Stimulated activated CD4-positive, alpha-beta T cell treated with anti-CD3 and anti-CD28 coated beads, Interleukin-12 subunit alpha, Interleukin-12 subunit beta, amount 100 ng/mL, for 4 hours (primary cell): ENCODE data around the gene DNAH7.
"Not testable (repeated sequence)": the region's sequence is repeated elsewhere in the genome, so short reads cannot be mapped to it uniquely, and the experiment has no call there.

Experiments
- DNase-seq: peaks from one replicate; pipeline ENCODE4 v3.0.0-alpha.2; 2020

DNAH7 gene

GRCh38 chr2:195959341-195959740 is 109.3 kb downstream of the DNAH7 start:
- DNase-seq = no peak

GRCh38 chr2:195956725-195957124 is 111.9 kb downstream of the DNAH7 start:
- DNase-seq = no peak

GRCh38 chr2:195945056-195945455 is 123.6 kb downstream of the DNAH7 start:
- DNase-seq = no peak

- no peak for DNase-seq
Observed at GRCh38 chr2:195937176-195937575, 131.5 kb downstream of the DNAH7 start.

GRCh38 chr2:195934484-195934883 is 134.2 kb downstream of the DNAH7 start:
- DNase-seq = no peak

GRCh38 chr2:195929531-195929930 is 139.1 kb downstream of the DNAH7 start:
- no peak for DNase-seq

GRCh38 chr2:195925120-195925519 is 143.5 kb downstream of the DNAH7 start:
- no peak for DNase-seq

GRCh38 chr2:195923889-195924288 is 144.7 kb downstream of the DNAH7 start:
- no peak for DNase-seq

GRCh38 chr2:195917021-195917600 is 151.5 kb downstream of the DNAH7 start:
- not testable (repeated sequence) for DNase-seq

- DNase-seq = no peak
Observed at GRCh38 chr2:195912079-195912478, 156.6 kb downstream of the DNAH7 start.

- no peak for DNase-seq
Observed at GRCh38 chr2:195910570-195910969, 158.1 kb downstream of the DNAH7 start.

GRCh38 chr2:195909926-195910325 is 158.7 kb downstream of the DNAH7 start:
- no peak for DNase-seq

- DNase-seq = no peak
Observed at GRCh38 chr2:195907474-195907873, 161.2 kb downstream of the DNAH7 start.

- DNase-seq = no peak
Observed at GRCh38 chr2:195903956-195904355, 164.7 kb downstream of the DNAH7 start.

GRCh38 chr2:195902857-195903256 is 165.8 kb downstream of the DNAH7 start:
- no peak for DNase-seq

- no peak for DNase-seq
Observed at GRCh38 chr2:195899226-195899625, 169.4 kb downstream of the DNAH7 start.

GRCh38 chr2:195898505-195899191 is 170.0 kb downstream of the DNAH7 start:
- no peak for DNase-seq

- DNase-seq = no peak
Observed at GRCh38 chr2:195891081-195891480, 177.6 kb downstream of the DNAH7 start.

GRCh38 chr2:195879153-195879552 is 189.5 kb downstream of the DNAH7 start:
- DNase-seq = no peak

GRCh38 chr2:195871326-195871725 is 197.3 kb downstream of the DNAH7 start:
- no peak for DNase-seq

- DNase-seq = no peak
Observed at GRCh38 chr2:195864316-195864715, 204.3 kb downstream of the DNAH7 start.

- DNase-seq = no peak
Observed at GRCh38 chr2:195863564-195863963, 205.1 kb downstream of the DNAH7 start.

- no peak for DNase-seq
Observed at GRCh38 chr2:195863121-195863520, 205.5 kb downstream of the DNAH7 start.

- DNase-seq = no peak
Observed at GRCh38 chr2:195861821-195862220, 206.8 kb downstream of the DNAH7 start.

- no peak for DNase-seq
Observed at GRCh38 chr2:195859513-195859912, 209.1 kb downstream of the DNAH7 start.
